Measurements from ENCODE around the gene M6PR. TPM values are rescaled to one million over a fixed set of nuclear protein-coding genes. Genes with fewer than 3 reads are reported as not detected.
"Not testable (repeated sequence)": the region's sequence is repeated elsewhere in the genome, so short reads cannot be mapped to it uniquely, and the experiment has no call there.

Gene M6PR
- polyA plus RNA-seq, 1 donor from 2014 or later, result 52.8 TPM

DNA sequence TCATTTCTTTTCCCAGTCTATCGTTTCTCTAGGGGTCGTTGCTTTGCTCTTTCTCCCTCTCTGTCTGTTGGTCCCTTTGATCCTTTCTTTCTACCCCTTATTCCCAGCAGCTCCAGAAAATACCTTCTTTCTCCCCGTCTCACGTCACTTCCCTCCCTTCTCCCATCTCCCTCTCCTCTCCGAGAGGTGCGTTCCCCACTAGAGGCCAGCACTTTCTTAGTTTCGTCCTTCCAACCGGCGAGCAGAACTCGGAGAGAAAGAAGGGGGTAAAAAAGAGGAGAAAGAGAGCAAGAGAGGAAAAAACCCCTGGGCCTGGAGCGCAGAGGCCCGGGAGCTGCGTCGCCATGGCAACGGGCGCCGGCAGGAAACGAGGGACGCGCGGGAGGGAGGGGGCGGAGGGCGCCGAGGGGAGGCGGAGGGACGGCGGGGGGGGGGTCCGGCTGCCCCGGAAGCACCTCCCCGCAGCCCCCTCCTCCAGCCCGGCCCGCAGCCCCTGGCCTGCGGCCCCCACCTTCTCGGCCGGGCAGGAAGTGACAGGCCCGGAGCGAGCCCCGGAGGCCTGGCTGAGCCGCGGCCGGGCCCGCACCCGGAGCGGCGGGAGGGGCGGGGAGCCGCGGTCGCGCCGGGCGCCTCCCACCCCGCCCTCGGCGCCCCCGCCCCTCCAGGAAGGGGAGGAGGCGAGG lies 35.3 kb downstream of the M6PR start, which contains the start of gene PHC1:
Gene PHC1, plus strand, starts transcription at position 477 of the 683 bp plus-strand sequence. CDS start 3,169 bp downstream, outside the sequence.
- H3K27me3 ChIP-seq (ENCODE audit: insufficient read depth, low read depth, low read length); H3F3A ChIP-seq (ENCODE audit: insufficient read depth, low read length, poor library complexity, severe bottlenecking); H4K20me1 ChIP-seq (ENCODE audit: insufficient read depth); H3K36me3 ChIP-seq (ENCODE audit: insufficient read depth, low read length); H3K9me2 ChIP-seq (ENCODE audit: insufficient read depth, low read length); H3K9me3 ChIP-seq (ENCODE audit: low read length): not testable (repeated sequence)
- Histone ChIP-seq H2AFZ (ENCODE audit: low read depth, low read length) (peak within 1 kb of the TSS; percentile 78), H3K79me2 (replicated peaks; ENCODE audit: insufficient read depth, low read length) (peaks cover 36% of the 10 kb centered on the region), H3K4me3 (ENCODE audit: low read length) (peak within 1 kb of the TSS; percentile 81), H3K9ac (ENCODE audit: low read length) (peak within 1 kb of the TSS; percentile 82), H3K4me2 (ENCODE audit: low read length) (peak within 1 kb of the TSS; percentile 90), H3K27ac (ENCODE audit: low read length) (peak within 1 kb of the TSS; percentile 96)
- TF ChIP-seq EP300 (conservative IDR thresholded peaks at IDR 0.05; ENCODE audit: poor library complexity, severe bottlenecking) (peak; percentile 57), TAF1 (IDR thresholded peaks at IDR 0.05; ENCODE audit: low read depth) (peak; percentile 90), POLR2AphosphoS5 (IDR thresholded peaks at IDR 0.05) (peak; percentile 80), RAD21 (conservative IDR thresholded peaks at IDR 0.05) (peak; percentile 34)
- TF ChIP-seq, protein P1, sequence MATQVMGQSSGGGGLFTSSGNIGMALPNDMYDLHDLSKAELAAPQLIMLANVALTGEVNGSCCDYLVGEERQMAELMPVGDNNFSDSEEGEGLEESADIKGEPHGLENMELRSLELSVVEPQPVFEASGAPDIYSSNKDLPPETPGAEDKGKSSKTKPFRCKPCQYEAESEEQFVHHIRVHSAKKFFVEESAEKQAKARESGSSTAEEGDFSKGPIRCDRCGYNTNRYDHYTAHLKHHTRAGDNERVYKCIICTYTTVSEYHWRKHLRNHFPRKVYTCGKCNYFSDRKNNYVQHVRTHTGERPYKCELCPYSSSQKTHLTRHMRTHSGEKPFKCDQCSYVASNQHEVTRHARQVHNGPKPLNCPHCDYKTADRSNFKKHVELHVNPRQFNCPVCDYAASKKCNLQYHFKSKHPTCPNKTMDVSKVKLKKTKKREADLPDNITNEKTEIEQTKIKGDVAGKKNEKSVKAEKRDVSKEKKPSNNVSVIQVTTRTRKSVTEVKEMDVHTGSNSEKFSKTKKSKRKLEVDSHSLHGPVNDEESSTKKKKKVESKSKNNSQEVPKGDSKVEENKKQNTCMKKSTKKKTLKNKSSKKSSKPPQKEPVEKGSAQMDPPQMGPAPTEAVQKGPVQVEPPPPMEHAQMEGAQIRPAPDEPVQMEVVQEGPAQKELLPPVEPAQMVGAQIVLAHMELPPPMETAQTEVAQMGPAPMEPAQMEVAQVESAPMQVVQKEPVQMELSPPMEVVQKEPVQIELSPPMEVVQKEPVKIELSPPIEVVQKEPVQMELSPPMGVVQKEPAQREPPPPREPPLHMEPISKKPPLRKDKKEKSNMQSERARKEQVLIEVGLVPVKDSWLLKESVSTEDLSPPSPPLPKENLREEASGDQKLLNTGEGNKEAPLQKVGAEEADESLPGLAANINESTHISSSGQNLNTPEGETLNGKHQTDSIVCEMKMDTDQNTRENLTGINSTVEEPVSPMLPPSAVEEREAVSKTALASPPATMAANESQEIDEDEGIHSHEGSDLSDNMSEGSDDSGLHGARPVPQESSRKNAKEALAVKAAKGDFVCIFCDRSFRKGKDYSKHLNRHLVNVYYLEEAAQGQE (IDR thresholded peaks at IDR 0.05; ENCODE audit: borderline replicate concordance), result peak; percentile 61
- TF ChIP-seq, protein P2, sequence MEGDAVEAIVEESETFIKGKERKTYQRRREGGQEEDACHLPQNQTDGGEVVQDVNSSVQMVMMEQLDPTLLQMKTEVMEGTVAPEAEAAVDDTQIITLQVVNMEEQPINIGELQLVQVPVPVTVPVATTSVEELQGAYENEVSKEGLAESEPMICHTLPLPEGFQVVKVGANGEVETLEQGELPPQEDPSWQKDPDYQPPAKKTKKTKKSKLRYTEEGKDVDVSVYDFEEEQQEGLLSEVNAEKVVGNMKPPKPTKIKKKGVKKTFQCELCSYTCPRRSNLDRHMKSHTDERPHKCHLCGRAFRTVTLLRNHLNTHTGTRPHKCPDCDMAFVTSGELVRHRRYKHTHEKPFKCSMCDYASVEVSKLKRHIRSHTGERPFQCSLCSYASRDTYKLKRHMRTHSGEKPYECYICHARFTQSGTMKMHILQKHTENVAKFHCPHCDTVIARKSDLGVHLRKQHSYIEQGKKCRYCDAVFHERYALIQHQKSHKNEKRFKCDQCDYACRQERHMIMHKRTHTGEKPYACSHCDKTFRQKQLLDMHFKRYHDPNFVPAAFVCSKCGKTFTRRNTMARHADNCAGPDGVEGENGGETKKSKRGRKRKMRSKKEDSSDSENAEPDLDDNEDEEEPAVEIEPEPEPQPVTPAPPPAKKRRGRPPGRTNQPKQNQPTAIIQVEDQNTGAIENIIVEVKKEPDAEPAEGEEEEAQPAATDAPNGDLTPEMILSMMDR (IDR thresholded peaks at IDR 0.05; ENCODE audit: poor library complexity, severe bottlenecking), result peak; percentile 69

DNA sequence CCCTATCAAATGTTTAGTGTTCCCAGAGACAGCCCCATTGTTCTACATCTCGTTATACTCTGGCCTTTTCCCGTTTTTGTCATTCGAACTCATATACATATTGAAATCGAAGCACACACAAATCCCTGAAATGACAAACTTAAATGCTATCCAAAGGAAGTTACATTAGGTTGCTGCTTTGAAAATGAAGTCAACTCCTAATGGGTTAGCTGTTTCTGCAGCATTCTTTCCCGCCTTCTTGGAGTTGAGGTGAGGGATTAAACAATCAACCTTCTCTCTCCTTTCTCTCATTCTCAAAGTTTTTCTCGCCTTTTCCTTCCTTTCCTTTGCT lies 35.8 kb downstream of the M6PR start:
- Histone ChIP-seq H3F3A (ENCODE audit: insufficient read depth, low read length, poor library complexity, severe bottlenecking) (no peaks in the 10 kb centered on the region), H2AFZ (ENCODE audit: low read depth, low read length) (peak overlapping the region; percentile 70)

More for the DNA sequence above, 35.8 kb downstream of the M6PR start:
- Histone ChIP-seq H3K36me3 (ENCODE audit: insufficient read depth, low read length) (no peaks in the 10 kb centered on the region), H4K20me1 (ENCODE audit: insufficient read depth) (no peaks in the 10 kb centered on the region), H3K79me2 (replicated peaks; ENCODE audit: insufficient read depth, low read length) (peaks cover 36% of the 10 kb centered on the region), H3K9me3 (ENCODE audit: low read length) (no peaks in the 10 kb centered on the region), H3K27ac (ENCODE audit: low read length) (peak overlapping the region; percentile 96), H3K4me3 (ENCODE audit: low read length) (peak overlapping the region; percentile 71), H3K9me2 (ENCODE audit: insufficient read depth, low read length) (no peaks in the 10 kb centered on the region), H3K4me2 (ENCODE audit: low read length) (peak overlapping the region; percentile 90), H3K9ac (ENCODE audit: low read length) (peak overlapping the region; percentile 82), H3K27me3 (ENCODE audit: insufficient read depth, low read depth, low read length) (no peaks in the 10 kb centered on the region)
- no peak for TF ChIP-seq TAF1 (IDR thresholded peaks at IDR 0.05; ENCODE audit: low read depth)
- TF ChIP-seq, protein P1 (IDR thresholded peaks at IDR 0.05; ENCODE audit: borderline replicate concordance), result peak; percentile 47
